Measurements from ENCODE around the gene INSR. TPM values are rescaled to one million over a fixed set of nuclear protein-coding genes. Genes with fewer than 3 reads are reported as not detected.

INSR gene
- total and polyA plus RNA-seq, 2 of the 8 experiments (the other 6 are each of a cell fraction or from before 2014, with no cell fraction given), result 13.1 to 48.7 TPM

GRCh38 chr19:7268705-7269098 lies 25.5 kb downstream of the INSR start:
- Histone ChIP-seq H4K5ac (ENCODE audit: insufficient read length, low read depth, low read length) (no peak overlapping the region), H3K4me1 (replicated peaks in 1 of 4; ENCODE audit: control insufficient read depth in 3 of 4, insufficient read depth in 4 of 4, low read length in 3 of 4) (no peaks in the 10 kb centered on the region), H2AK5ac (ENCODE audit: low read depth, low read length) (no peak overlapping the region), H3K56ac (replicated peaks; ENCODE audit: insufficient read length, low read depth, low read length) (no peak overlapping the region), H4K91ac (replicated peaks; ENCODE audit: insufficient read length, low read length) (no peak overlapping the region), H3K23ac (ENCODE audit: insufficient read length) (no peak overlapping the region), H2BK5ac (ENCODE audit: low read depth, low read length) (no peak overlapping the region), H3K4me3 (ENCODE audit: extremely low read depth in 1 of 4, insufficient read depth in 2 of 4, low read depth in 3 of 4, low read length in 4 of 4) (no peak overlapping the region), H2BK12ac (ENCODE audit: low read depth, low read length) (no peak overlapping the region), H2BK20ac (ENCODE audit: low read length) (no peak overlapping the region), H3K27ac (ENCODE audit: low read depth, low read length) (no peak overlapping the region), H3K36me3 (ENCODE audit: control insufficient read depth in 2 of 4, insufficient read depth in 4 of 4, low read length in 3 of 4) (peaks cover 4 to 11% (median 6%) of the 10 kb centered on the region in 4 experiments; a peak in 7 of 8 replicates), H3K4ac (replicated peaks; ENCODE audit: insufficient read length, low read depth, low read length) (no peak overlapping the region), H4K8ac (ENCODE audit: extremely low read depth, insufficient read depth, low read length) (no peak overlapping the region), H2BK15ac (ENCODE audit: low read length) (no peak overlapping the region), H3K14ac (ENCODE audit: insufficient read length) (no peak overlapping the region), H3K79me2 (ENCODE audit: control insufficient read depth in 1 of 2, insufficient read depth in 2 of 2, low read length in 2 of 2) (peaks cover 0 to 20% of the 10 kb centered on the region in 2 experiments; a peak in 3 of 4 replicates), H2AFZ (ENCODE audit: low read length) (no peak overlapping the region), H3K79me1 (ENCODE audit: low read depth, low read length) (peaks cover 4% of the 10 kb centered on the region), H3K9me3 (ENCODE audit: insufficient read depth in 2 of 2, low read depth in 1 of 2, low read length in 1 of 2) (no peaks in the 10 kb centered on the region), H3K4me2 (ENCODE audit: insufficient read depth in 1 of 2, low read depth in 2 of 2, low read length in 2 of 2) (no peak overlapping the region), H4K20me1 (replicated peaks in 1 of 2; ENCODE audit: control insufficient read depth in 1 of 2, insufficient read depth in 2 of 2, low read length in 2 of 2) (peaks cover 2 to 6% of the 10 kb centered on the region in 2 experiments), H2BK120ac (replicated peaks; ENCODE audit: low read depth, low read length) (no peak overlapping the region), H3K23me2 (ENCODE audit: low read depth, low read length) (peaks cover 3% of the 10 kb centered on the region; the same call in 1 of the 2 replicates), H3K18ac (ENCODE audit: extremely low read depth, low read length) (no peak overlapping the region), H3K9ac (replicated peaks in 1 of 4; ENCODE audit: extremely low read depth in 1 of 4, low read depth in 3 of 4, low read length in 3 of 4) (no peak overlapping the region), H3K27me3 (replicated peaks in 1 of 4; ENCODE audit: control insufficient read depth in 3 of 4, extremely low read depth in 1 of 4, insufficient read depth in 3 of 4, low read length in 3 of 4) (no peaks in the 10 kb centered on the region)
- DNase-seq (ENCODE audit: low read depth in 1 of 2, low spot score in 2 of 2) (no peak), FAIRE-seq (no peak)
- TF ChIP-seq KDM5A (IDR thresholded peaks at IDR 0.05; ENCODE audit: low read length) (no peak), KDM4A (IDR thresholded peaks at IDR 0.05; ENCODE audit: low read depth, low read length, severe bottlenecking) (no peak), FOSL1 (IDR thresholded peaks at IDR 0.05; ENCODE audit: insufficient read depth, low read depth, low read length) (no peak), SIX5 (IDR thresholded peaks at IDR 0.05; ENCODE audit: low read depth, low read length) (no peak), RNF2 (IDR thresholded peaks at IDR 0.05; ENCODE audit: borderline replicate concordance, low read depth, low read length, missing control alignments, poor library complexity, severe bottlenecking) (no peak), USF2 (IDR thresholded peaks at IDR 0.05; ENCODE audit: low read length) (no peak), ZNF274 (IDR thresholded peaks at IDR 0.05; ENCODE audit: borderline replicate concordance, extremely low read depth, low read length) (no peak), BCL11A (IDR thresholded peaks at IDR 0.05; ENCODE audit: low read depth in 2 of 2, low read length in 2 of 2) (no peak), POLR2A (IDR thresholded peaks at IDR 0.05; ENCODE audit: control extremely low read depth in 1 of 2, low read depth in 2 of 2, low read length in 2 of 2) (no peak), BACH1 (IDR thresholded peaks at IDR 0.05; ENCODE audit: low read length) (no peak), POLR2AphosphoS5 (IDR thresholded peaks at IDR 0.05; ENCODE audit: low read depth, low read length) (no peak), SAP30 (IDR thresholded peaks at IDR 0.05; ENCODE audit: insufficient read depth, insufficient replicate concordance, low read length) (no peak)
- ChIA-PET CTCF (ENCODE audit: partially characterized antibody) (interaction anchor here (0.6 kb wide), 1 partner anchor 128 kb away, joined by 3 read pairs; no protein-coding TSS in a partner anchor), POLR2A (ENCODE audit: partially characterized antibody) (interaction anchor here (0.6 to 0.9 kb wide), 2 partner anchors 19 to 69 kb away, joined by 3 to 4 read pairs; no protein-coding TSS in a partner anchor)
- WGBS, 2 experiments (ENCODE audit: extremely low coverage in 1 of 2, insufficient coverage in 1 of 2, insufficient read length in 1 of 2, insufficient replicate concordance in 2 of 2, low coverage in 1 of 2, low lambda C conversion rate in 2 of 2, missing lambda C conversion rate in 1 of 2), result 90% methylated on average over 5 of the region's 5 CpGs; no CpG with 5 or more reads in 1 of the 2 experiments

All from H1 (cell line).